GM12878 (cell line): ENCODE measurements around the gene CTPS1. TPM values are rescaled to one million over a fixed set of nuclear protein-coding genes. Genes with fewer than 3 reads are reported as not detected.

Source experiments
- ATAC-seq: fragments of 200-7000 bp; cut with Tn5 transposase; 3 replicates; pipeline ENCODE4 v1.9.1; 2020; ENCODE audit warnings: mild to moderate bottlenecking, moderate library complexity
- BruUV-seq: library from RNA; stranded (reverse); fragments of 400-500 nt; replicated peaks from 2 replicates; lab custom pipeline; 2021; lab: Mats Ljungman, UMichigan
- CTCF ChIA-PET: fragments of 300-600 bp; sonication (Branson Sonifier 250); formaldehyde crosslinking; extraction: SDS; loops from one replicate; lab custom pipeline; 2021; ENCODE audit warnings: inconsistent platforms; lab: Yijun Ruan, JAX
- POLR2A ChIA-PET: fragments of 350-600 bp; formaldehyde crosslinking; extraction: SDS; loops from one replicate; lab custom pipeline; 2021; ENCODE audit warnings: inconsistent platforms; lab: Charles Lee
- RAD21 ChIA-PET: fragments of 300-600 bp; sonication (Branson Sonifier 250); formaldehyde crosslinking; loops from one replicate; lab custom pipeline; 2023; ENCODE audit warnings: antibody characterized with exemption; ENCODE audit not compliant: unreplicated experiment; lab: Charles Lee
- SMC1A ChIA-PET: fragments of 300-600 bp; sonication (Branson Sonifier 250); formaldehyde crosslinking; loops from one replicate; lab custom pipeline; 2023; ENCODE audit not compliant: unreplicated experiment, uncharacterized antibody; lab: Charles Lee
- DNase-seq: peaks from one replicate; pipeline ENCODE4 v3.0.0-alpha.2; 2011; ENCODE audit warnings: low read depth, low spot score
- FAIRE-seq: peaks from 3 replicates; lab custom pipeline; 2011; peaks lifted over from hg19 to GRCh38; lab: Jason Lieb, UNC
- H2AFZ ChIP-seq: 2 replicates; pipeline ENCODE4 v1.6.0; 2011; ENCODE audit warnings: low read depth, low read length, control low read depth; ENCODE audit not compliant: control insufficient read depth
- H3K27ac ChIP-seq: 2 replicates; pipeline ENCODE4 v1.5.1; 2011; ENCODE audit warnings: control low read depth; ENCODE audit not compliant: control insufficient read depth, insufficient read depth
- H3K27me3 ChIP-seq, 2 experiments: replicated peaks in 1 of 2; 2 replicates each; pipeline versions ENCODE4 v1.6.0 to v1.6.1; 2011; ENCODE audit warnings: low read length in 1 of 2; ENCODE audit not compliant: control insufficient read depth in 2 of 2, insufficient read depth in 2 of 2
- H3K36me3 ChIP-seq, 2 experiments: 2 replicates each; pipeline ENCODE4 v1.5.1; 2011; ENCODE audit warnings: low read length in 1 of 2; ENCODE audit not compliant: control insufficient read depth in 2 of 2, insufficient read depth in 2 of 2
- H3K4me1 ChIP-seq: 2 replicates; pipeline ENCODE4 v1.6.1; 2011; ENCODE audit warnings: mild to moderate bottlenecking, low read length, moderate library complexity, mixed read lengths; ENCODE audit not compliant: control insufficient read depth, insufficient read depth
- H3K4me2 ChIP-seq: 2 replicates; pipeline ENCODE4 v1.6.0; 2011; ENCODE audit warnings: control low read depth; ENCODE audit not compliant: control insufficient read depth, insufficient read depth
- H3K4me3 ChIP-seq: fragments of 200-600 bp; sonication (generic); 2 replicates; pipeline ENCODE4 v1.5.1; 2016
- H3K79me2 ChIP-seq: 2 replicates; pipeline ENCODE4 v1.6.0; 2011; ENCODE audit warnings: low read length; ENCODE audit not compliant: control insufficient read depth, insufficient read depth
- H3K9ac ChIP-seq: 2 replicates; pipeline ENCODE4 v1.8.0; 2011; ENCODE audit warnings: low read length, control low read depth, mixed read lengths; ENCODE audit not compliant: control insufficient read depth, insufficient read depth
- H3K9me3 ChIP-seq: replicated peaks from 3 replicates; pipeline ENCODE4 v1.5.1; 2011; ENCODE audit warnings: mild to moderate bottlenecking, low read length; ENCODE audit not compliant: control insufficient read depth, insufficient read depth
- H4K20me1 ChIP-seq: 2 replicates; pipeline ENCODE4 v1.6.0; 2011; ENCODE audit not compliant: control insufficient read depth, insufficient read depth
- BCL11A ChIP-seq: IDR thresholded peaks from 2 replicates; pipeline ENCODE4 v1.6.1; 2011; ENCODE audit warnings: low read depth, low read length
- CEBPB ChIP-seq, 2 experiments: fragments of 150-350 bp in 1 of 2; IDR thresholded peaks; 2 replicates each; pipeline ENCODE4 v1.6.1; 2012 to 2014; ENCODE audit warnings: low read depth in 2 of 2, low read length in 2 of 2, borderline replicate concordance in 1 of 2, inconsistent platforms in 1 of 2
- DPF2 ChIP-seq: fragments of 450-650 bp; IDR thresholded peaks from 2 replicates; pipeline ENCODE4 v1.6.1; 2017; ENCODE audit warnings: mild to moderate bottlenecking
- EP300 ChIP-seq, 2 experiments: fragments of 150-350 bp in 1 of 2; IDR thresholded peaks; 2 replicates each; pipeline ENCODE4 v1.6.1; 2011 to 2012; ENCODE audit warnings: low read depth in 2 of 2, low read length in 2 of 2, borderline replicate concordance in 1 of 2, improper control_type of control experiment in 1 of 2, inconsistent platforms in 1 of 2; ENCODE audit not compliant: control insufficient read depth in 1 of 2
- KDM1A ChIP-seq: fragments of 200-600 bp; sonication (generic); IDR thresholded peaks from 2 replicates; pipeline ENCODE4 v1.6.1; 2016; ENCODE audit warnings: borderline replicate concordance
- RCOR1 ChIP-seq: conservative IDR thresholded peaks from 2 replicates; pipeline ENCODE4 v1.6.1; 2012; ENCODE audit warnings: low read depth, low read length, improper control_type of control experiment
- RFX5 ChIP-seq: IDR thresholded peaks from 2 replicates; pipeline ENCODE4 v1.6.1; 2011; ENCODE audit warnings: low read depth, low read length, improper control_type of control experiment
- STAT3 ChIP-seq: IDR thresholded peaks from 2 replicates; pipeline ENCODE4 v1.6.1; 2011; ENCODE audit warnings: low read depth, low read length, improper control_type of control experiment
- YY1 ChIP-seq: IDR thresholded peaks from 2 replicates; pipeline ENCODE4 v1.6.1; 2011; ENCODE audit warnings: low read depth, mild to moderate bottlenecking, low read length
- WGBS: methylation state at CpG from one replicate; pipeline ENCODE4 v1.1.6; 2016; ENCODE audit warnings: low lambda C conversion rate; ENCODE audit not compliant: insufficient replicate concordance, insufficient coverage; ENCODE audit errors: missing lambda C conversion rate; 5-methylcytosine and 5-hydroxymethylcytosine counted together
- in situ Hi-C: fragments of 300-500 bp; cut with MboI; formaldehyde crosslinking; loops from 9 replicates; pipeline ENCODE4 v1.14.3; 2018; ENCODE audit warnings: mixed read lengths
- intact Hi-C: fragments of 100-400 bp; cut with micrococcal nuclease; formaldehyde crosslinking; loops from one replicate; pipeline ENCODE4 v1.14.2; 2022; ENCODE audit not compliant: unreplicated experiment
- polyA plus RNA-seq, 11 experiments: library from polyadenylated mRNA; depleted of rRNA in 4 of 11; unstranded in 6 of 11; stranded (reverse) in 5 of 11; fragments of >200 nt; fragmentation: Nextera tagmentation in 4 of 11; fragmentation: Illumina TruSeq in 1 of 11; extraction: Ambion mirVana in 4 of 11; extraction: Trizol in 1 of 11; gene quantifications; 1 replicate in 1 of 11; 2 replicates in 10 of 11; pipeline versions ENCODE4 v1.2.1 to v1.2.3, GENCODE V29; 2011 to 2016; ENCODE audit warnings: inconsistent platforms in 2 of 11, missing spikeins in 2 of 11, low read depth in 1 of 11
- total RNA-seq, 4 experiments: library from RNA; depleted of rRNA in 3 of 4; stranded (reverse); fragments of >200 nt in 3 of 4; fragmentation: Illumina TruSeq in 1 of 4; extraction: Trizol in 1 of 4; gene quantifications; 2 replicates each; pipeline versions ENCODE4 v1.2.1 to v1.2.3, GENCODE V29; 2013 to 2021
- TF ChIP-seq, protein P1 (sequence below): fragments of 450-650 bp; IDR thresholded peaks from 2 replicates; pipeline ENCODE4 v1.6.1; 2017; ENCODE audit warnings: mild to moderate bottlenecking, moderate library complexity
- TF ChIP-seq, protein P2 (sequence below): fragments of 450-650 bp; IDR thresholded peaks from 2 replicates; pipeline ENCODE4 v1.6.1; 2016; ENCODE audit warnings: mild to moderate bottlenecking
- TF ChIP-seq, protein P3 (sequence below): fragments of 450-650 bp; formaldehyde crosslinking; IDR thresholded peaks from 2 replicates; pipeline ENCODE4 v1.5.0; 2022; ENCODE audit warnings: mild to moderate bottlenecking, missing genetic modification characterization

CTPS1 gene
- total and polyA plus RNA-seq, 10 of the 15 experiments (the other 5 are each of a cell fraction or from before 2014, with no cell fraction given) = 27.5 to 106 (median 62.8) TPM

DNA sequence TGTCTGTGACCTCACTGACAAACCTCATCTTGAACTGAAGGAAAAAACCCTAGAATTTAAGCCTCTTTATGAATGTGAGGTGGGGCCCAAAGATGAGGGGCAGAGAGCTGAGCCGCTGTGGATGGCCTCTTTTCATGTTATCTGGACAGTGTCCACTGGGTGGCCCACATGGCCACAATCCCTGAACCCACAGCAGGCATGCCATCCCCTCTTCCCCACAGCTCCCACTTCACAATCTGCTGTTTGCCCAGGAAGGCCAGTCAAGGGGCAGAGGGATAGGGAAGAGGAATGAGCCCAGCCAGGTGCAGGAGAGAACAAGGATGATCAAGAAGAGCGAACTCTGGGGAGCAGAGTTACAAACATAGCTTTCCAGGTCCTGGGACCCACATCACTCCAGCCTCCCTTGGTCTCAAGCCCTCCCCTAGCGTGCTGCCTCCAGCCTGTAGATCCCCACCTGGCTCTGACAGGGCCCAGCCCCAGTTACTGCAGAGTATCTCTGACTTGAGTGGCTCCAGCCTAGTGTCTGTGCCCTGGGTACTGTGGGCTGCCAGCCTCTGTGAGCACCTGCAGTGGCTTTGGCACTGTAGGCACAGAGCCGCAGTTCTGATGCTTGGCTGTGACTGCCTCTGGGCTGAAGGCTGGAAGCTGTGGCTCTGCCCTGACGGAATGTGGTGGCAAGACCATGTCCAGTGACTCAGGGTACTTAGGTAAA, 43.9 kb downstream of the CTPS1 start:
- ChIA-PET CTCF (interaction anchor here (0.6 kb wide), 1 partner anchor 91 kb away, joined by 3 read pairs; no protein-coding TSS in a partner anchor), RAD21 (no interaction called here)
- in situ Hi-C loops = no loop called here

More for the DNA sequence above, 43.9 kb downstream of the CTPS1 start:
- Histone ChIP-seq H3K4me3 (no peak overlapping the region), H3K4me1 (no peaks in the 10 kb centered on the region), H2AFZ (no peak overlapping the region), H3K4me2 (no peak overlapping the region), H3K27me3 (no peaks in the 10 kb centered on the region), H3K36me3 (peaks cover 4 to 6% of the 10 kb centered on the region in 2 experiments; a peak in 3 of 4 replicates), H4K20me1 (no peaks in the 10 kb centered on the region)
- DNase-seq (no peak), ATAC-seq (peak; percentile 27; the same call in 2 of the 3 replicates)
- intact Hi-C loops = no loop called here
- WGBS = 95% methylated on average over 5 of the region's 5 CpGs
- SMC1A ChIA-PET = no interaction called here
- BruUV-seq = no TSS peak
- no peak for TF ChIP-seq BCL11A
- TF ChIP-seq, protein P1, sequence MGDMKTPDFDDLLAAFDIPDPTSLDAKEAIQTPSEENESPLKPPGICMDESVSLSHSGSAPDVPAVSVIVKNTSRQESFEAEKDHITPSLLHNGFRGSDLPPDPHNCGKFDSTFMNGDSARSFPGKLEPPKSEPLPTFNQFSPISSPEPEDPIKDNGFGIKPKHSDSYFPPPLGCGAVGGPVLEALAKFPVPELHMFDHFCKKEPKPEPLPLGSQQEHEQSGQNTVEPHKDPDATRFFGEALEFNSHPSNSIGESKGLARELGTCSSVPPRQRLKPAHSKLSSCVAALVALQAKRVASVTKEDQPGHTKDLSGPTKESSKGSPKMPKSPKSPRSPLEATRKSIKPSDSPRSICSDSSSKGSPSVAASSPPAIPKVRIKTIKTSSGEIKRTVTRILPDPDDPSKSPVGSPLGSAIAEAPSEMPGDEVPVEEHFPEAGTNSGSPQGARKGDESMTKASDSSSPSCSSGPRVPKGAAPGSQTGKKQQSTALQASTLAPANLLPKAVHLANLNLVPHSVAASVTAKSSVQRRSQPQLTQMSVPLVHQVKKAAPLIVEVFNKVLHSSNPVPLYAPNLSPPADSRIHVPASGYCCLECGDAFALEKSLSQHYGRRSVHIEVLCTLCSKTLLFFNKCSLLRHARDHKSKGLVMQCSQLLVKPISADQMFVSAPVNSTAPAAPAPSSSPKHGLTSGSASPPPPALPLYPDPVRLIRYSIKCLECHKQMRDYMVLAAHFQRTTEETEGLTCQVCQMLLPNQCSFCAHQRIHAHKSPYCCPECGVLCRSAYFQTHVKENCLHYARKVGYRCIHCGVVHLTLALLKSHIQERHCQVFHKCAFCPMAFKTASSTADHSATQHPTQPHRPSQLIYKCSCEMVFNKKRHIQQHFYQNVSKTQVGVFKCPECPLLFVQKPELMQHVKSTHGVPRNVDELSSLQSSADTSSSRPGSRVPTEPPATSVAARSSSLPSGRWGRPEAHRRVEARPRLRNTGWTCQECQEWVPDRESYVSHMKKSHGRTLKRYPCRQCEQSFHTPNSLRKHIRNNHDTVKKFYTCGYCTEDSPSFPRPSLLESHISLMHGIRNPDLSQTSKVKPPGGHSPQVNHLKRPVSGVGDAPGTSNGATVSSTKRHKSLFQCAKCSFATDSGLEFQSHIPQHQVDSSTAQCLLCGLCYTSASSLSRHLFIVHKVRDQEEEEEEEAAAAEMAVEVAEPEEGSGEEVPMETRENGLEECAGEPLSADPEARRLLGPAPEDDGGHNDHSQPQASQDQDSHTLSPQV = no peak
- no peak for TF ChIP-seq YY1
- TF ChIP-seq DPF2 = no peak
- no peak for TF ChIP-seq KDM1A
- TF ChIP-seq RCOR1 = no peak
- TF ChIP-seq STAT3 = no peak
- TF ChIP-seq CEBPB (IDR thresholded peaks at IDR 0.05; ENCODE audit: borderline replicate concordance in 1 of 2, low read depth in 2 of 2, low read length in 2 of 2) = no peak
- no peak for TF ChIP-seq EP300 (IDR thresholded peaks at IDR 0.05; ENCODE audit: borderline replicate concordance in 1 of 2, control insufficient read depth in 1 of 2, low read depth in 2 of 2, low read length in 2 of 2)
- no peak for TF ChIP-seq RFX5
- TF ChIP-seq, protein P2, sequence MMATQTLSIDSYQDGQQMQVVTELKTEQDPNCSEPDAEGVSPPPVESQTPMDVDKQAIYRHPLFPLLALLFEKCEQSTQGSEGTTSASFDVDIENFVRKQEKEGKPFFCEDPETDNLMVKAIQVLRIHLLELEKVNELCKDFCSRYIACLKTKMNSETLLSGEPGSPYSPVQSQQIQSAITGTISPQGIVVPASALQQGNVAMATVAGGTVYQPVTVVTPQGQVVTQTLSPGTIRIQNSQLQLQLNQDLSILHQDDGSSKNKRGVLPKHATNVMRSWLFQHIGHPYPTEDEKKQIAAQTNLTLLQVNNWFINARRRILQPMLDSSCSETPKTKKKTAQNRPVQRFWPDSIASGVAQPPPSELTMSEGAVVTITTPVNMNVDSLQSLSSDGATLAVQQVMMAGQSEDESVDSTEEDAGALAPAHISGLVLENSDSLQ = no peak
- TF ChIP-seq, protein P3, sequence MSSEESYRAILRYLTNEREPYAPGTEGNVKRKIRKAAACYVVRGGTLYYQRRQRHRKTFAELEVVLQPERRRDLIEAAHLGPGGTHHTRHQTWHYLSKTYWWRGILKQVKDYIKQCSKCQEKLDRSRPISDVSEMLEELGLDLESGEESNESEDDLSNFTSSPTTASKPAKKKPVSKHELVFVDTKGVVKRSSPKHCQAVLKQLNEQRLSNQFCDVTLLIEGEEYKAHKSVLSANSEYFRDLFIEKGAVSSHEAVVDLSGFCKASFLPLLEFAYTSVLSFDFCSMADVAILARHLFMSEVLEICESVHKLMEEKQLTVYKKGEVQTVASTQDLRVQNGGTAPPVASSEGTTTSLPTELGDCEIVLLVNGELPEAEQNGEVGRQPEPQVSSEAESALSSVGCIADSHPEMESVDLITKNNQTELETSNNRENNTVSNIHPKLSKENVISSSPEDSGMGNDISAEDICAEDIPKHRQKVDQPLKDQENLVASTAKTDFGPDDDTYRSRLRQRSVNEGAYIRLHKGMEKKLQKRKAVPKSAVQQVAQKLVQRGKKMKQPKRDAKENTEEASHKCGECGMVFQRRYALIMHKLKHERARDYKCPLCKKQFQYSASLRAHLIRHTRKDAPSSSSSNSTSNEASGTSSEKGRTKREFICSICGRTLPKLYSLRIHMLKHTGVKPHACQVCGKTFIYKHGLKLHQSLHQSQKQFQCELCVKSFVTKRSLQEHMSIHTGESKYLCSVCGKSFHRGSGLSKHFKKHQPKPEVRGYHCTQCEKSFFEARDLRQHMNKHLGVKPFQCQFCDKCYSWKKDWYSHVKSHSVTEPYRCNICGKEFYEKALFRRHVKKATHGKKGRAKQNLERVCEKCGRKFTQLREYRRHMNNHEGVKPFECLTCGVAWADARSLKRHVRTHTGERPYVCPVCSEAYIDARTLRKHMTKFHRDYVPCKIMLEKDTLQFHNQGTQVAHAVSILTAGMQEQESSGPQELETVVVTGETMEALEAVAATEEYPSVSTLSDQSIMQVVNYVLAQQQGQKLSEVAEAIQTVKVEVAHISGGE (CRISPR knock-in tag) = no peak
- TF ChIP-seq, all 136 proteins: peak for 0
- Histone ChIP-seq H3K9ac (no peak overlapping the region), H3K79me2 (no peaks in the 10 kb centered on the region), H3K27ac (no peak overlapping the region), H3K9me3 (no peaks in the 10 kb centered on the region)
- POLR2A ChIA-PET = no interaction called here
- FAIRE-seq = no peak
